IMR-90 (cell line): ENCODE results near the gene FAM20A. TPM values are rescaled to one million over a fixed set of nuclear protein-coding genes. Genes with fewer than 3 reads are reported as not detected.

ENCODE experiments used
- ATAC-seq: fragments of 200-7000 bp; cut with Tn5 transposase; 2 replicates; pipeline ENCODE4 v1.9.1; 2020; ENCODE audit warnings: low read depth, mild to moderate bottlenecking, moderate library complexity
- BruUV-seq: library from RNA; stranded (reverse); fragments of 400-500 nt; replicated peaks from 2 replicates; lab custom pipeline; 2021; lab: Mats Ljungman, UMichigan
- CTCF ChIA-PET: fragments of 300-600 bp; formaldehyde crosslinking; extraction: SDS; loops from one replicate; lab custom pipeline; 2021; ENCODE audit warnings: antibody characterized with exemption; lab: Yijun Ruan, JAX
- POLR2A ChIA-PET: fragments of 300-600 bp; sonication (Branson Sonifier 250); formaldehyde crosslinking; loops from one replicate; lab custom pipeline; 2022; ENCODE audit warnings: antibody characterized with exemption; ENCODE audit not compliant: unreplicated experiment; lab: Charles Lee
- DNase-seq: peaks from one replicate; pipeline ENCODE4 v3.0.0; 2013
- H2AFZ ChIP-seq: replicated peaks from 2 replicates; pipeline ENCODE3; 2013; ENCODE audit warnings: low read length, mild to moderate bottlenecking; ENCODE audit not compliant: poor library complexity
- H2AK5ac ChIP-seq: 2 replicates; pipeline ENCODE4 v1.6.1; 2013; ENCODE audit warnings: low read depth, low read length, inconsistent platforms
- H2AK9ac ChIP-seq: replicated peaks from 2 replicates; pipeline ENCODE3; 2013; ENCODE audit warnings: mild to moderate bottlenecking, low read depth, low read length, moderate library complexity; ENCODE audit not compliant: poor library complexity
- H2BK120ac ChIP-seq: 2 replicates; pipeline ENCODE4 v1.6.1; 2013; ENCODE audit warnings: low read depth, low read length, inconsistent platforms
- H2BK15ac ChIP-seq: 3 replicates; pipeline ENCODE4 v1.6.1; 2013; ENCODE audit warnings: low read depth, low read length, inconsistent platforms
- H2BK20ac ChIP-seq: 2 replicates; pipeline ENCODE4 v1.6.1; 2013; ENCODE audit warnings: low read depth, mild to moderate bottlenecking, inconsistent platforms, low read length, moderate library complexity
- H2BK5ac ChIP-seq: 2 replicates; pipeline ENCODE4 v1.6.1; 2013; ENCODE audit warnings: mild to moderate bottlenecking, low read depth, low read length, inconsistent platforms; ENCODE audit not compliant: poor library complexity, severe bottlenecking
- H3K14ac ChIP-seq: replicated peaks from 2 replicates; pipeline ENCODE4 v1.6.1; 2013; ENCODE audit warnings: low read depth, low read length, inconsistent platforms
- H3K18ac ChIP-seq: 2 replicates; pipeline ENCODE4 v1.6.1; 2013; ENCODE audit warnings: low read depth, low read length, control low read depth
- H3K23ac ChIP-seq: 2 replicates; pipeline ENCODE4 v1.6.1; 2013; ENCODE audit warnings: low read depth, low read length, inconsistent platforms
- H3K27ac ChIP-seq: 2 replicates; pipeline ENCODE4 v1.5.1; 2013; ENCODE audit warnings: mild to moderate bottlenecking, control low read depth, low read length; ENCODE audit not compliant: insufficient read depth
- H3K27me3 ChIP-seq: 2 replicates; pipeline ENCODE4 v1.6.1; 2013; ENCODE audit warnings: low read length; ENCODE audit not compliant: control insufficient read depth, insufficient read depth
- H3K36me3 ChIP-seq: 2 replicates; pipeline ENCODE4 v1.6.1; 2013; ENCODE audit warnings: low read length, mixed read lengths; ENCODE audit not compliant: control insufficient read depth, insufficient read depth
- H3K4ac ChIP-seq: 2 replicates; pipeline ENCODE4 v1.6.1; 2013; ENCODE audit warnings: low read depth, low read length, inconsistent platforms
- H3K4me1 ChIP-seq: 2 replicates; pipeline ENCODE4 v1.6.1; 2013; ENCODE audit warnings: low read length, mixed read lengths; ENCODE audit not compliant: control insufficient read depth, insufficient read depth
- H3K4me2 ChIP-seq: 2 replicates; pipeline ENCODE4 v1.6.1; 2013; ENCODE audit warnings: low read depth, mild to moderate bottlenecking, control low read depth, low read length, moderate library complexity
- H3K4me3 ChIP-seq: 2 replicates; pipeline ENCODE4 v1.5.1; 2013; ENCODE audit warnings: low read depth, mild to moderate bottlenecking, control low read depth, low read length, moderate library complexity; ENCODE audit not compliant: insufficient read depth
- H3K56ac ChIP-seq: 2 replicates; pipeline ENCODE4 v1.6.1; 2013; ENCODE audit warnings: low read length, inconsistent platforms; ENCODE audit not compliant: insufficient read depth; ENCODE audit errors: extremely low read depth
- H3K79me1 ChIP-seq, 2 experiments: 2 replicates each; pipeline ENCODE4 v1.6.1; 2013; ENCODE audit warnings: low read length in 2 of 2, inconsistent platforms in 1 of 2, low read depth in 1 of 2
- H3K9ac ChIP-seq: 2 replicates; pipeline ENCODE4 v1.6.1; 2013; ENCODE audit warnings: low read depth, low read length, control low read depth
- H3K9me1 ChIP-seq: 2 replicates; pipeline ENCODE4 v1.6.1; 2013; ENCODE audit warnings: low read length, inconsistent platforms; ENCODE audit not compliant: insufficient read depth
- H3K9me3 ChIP-seq: 2 replicates; pipeline ENCODE4 v1.6.1; 2013; ENCODE audit warnings: low read length; ENCODE audit not compliant: control insufficient read depth, insufficient read depth
- H4K20me1 ChIP-seq: 2 replicates; pipeline ENCODE4 v1.6.1; 2013; ENCODE audit warnings: low read length, inconsistent platforms; ENCODE audit not compliant: insufficient read depth
- H4K5ac ChIP-seq: 2 replicates; pipeline ENCODE4 v1.6.1; 2013; ENCODE audit warnings: mild to moderate bottlenecking, low read depth, low read length, control low read depth
- H4K8ac ChIP-seq, 2 experiments: 2 replicates each; pipeline ENCODE4 v1.6.1; 2013; ENCODE audit warnings: low read depth in 2 of 2, low read length in 2 of 2, control low read depth in 1 of 2, inconsistent platforms in 1 of 2
- H4K91ac ChIP-seq: 2 replicates; pipeline ENCODE4 v1.6.1; 2013; ENCODE audit warnings: low read depth, low read length, inconsistent platforms; ENCODE audit not compliant: insufficient read depth
- MAFK ChIP-seq: IDR thresholded peaks from 2 replicates; pipeline ENCODE4 v1.6.1; 2012; ENCODE audit warnings: low read depth, low read length, improper control_type of control experiment
- NFE2L2 ChIP-seq: fragments of 150-350 bp; IDR thresholded peaks from 2 replicates; pipeline ENCODE4 v1.6.1; 2016; ENCODE audit warnings: low read depth, mild to moderate bottlenecking, low read length
- RAD21 ChIP-seq: IDR thresholded peaks from 2 replicates; pipeline ENCODE4 v1.6.1; 2012; ENCODE audit warnings: low read length, improper control_type of control experiment
- WGBS, 2 experiments: methylation state at CpG; one replicate each; pipeline versions ENCODE4 v1.1.5 to v1.1.7; 2013; ENCODE audit warnings: missing lambda C conversion rate in 2 of 2; ENCODE audit not compliant: insufficient read length in 1 of 2; ENCODE audit errors: extremely low coverage in 2 of 2; 5-methylcytosine and 5-hydroxymethylcytosine counted together
- dilution Hi-C: fragments of 300-500 bp; cut with HindIII; formaldehyde crosslinking; loops from one replicate; pipeline ENCODE4 v1.14.3; 2018; ENCODE audit warnings: low sequenced_read_pairs; ENCODE audit not compliant: unreplicated experiment
- in situ Hi-C: fragments of 300-500 bp; cut with MboI; formaldehyde crosslinking; loops from 3 replicates; pipeline ENCODE4 v1.14.3; 2019; ENCODE audit warnings: low sequenced_read_pairs, inconsistent platforms, mixed read lengths
- intact Hi-C: fragments of 100-400 bp; cut with micrococcal nuclease; formaldehyde crosslinking; loops from 2 replicates; pipeline ENCODE4 v1.10.0; 2022
- polyA plus RNA-seq, 3 experiments: library from polyadenylated mRNA; depleted of rRNA; stranded (reverse); fragments of >200 nt; gene quantifications; 2 replicates each; pipeline ENCODE4 v1.2.3, GENCODE V29; 2012; ENCODE audit warnings: low replicate concordance in 1 of 3
- total RNA-seq: library from RNA; depleted of rRNA; stranded (reverse); fragments of >200 nt; gene quantifications from 2 replicates; pipeline ENCODE4 v1.2.3, GENCODE V29; 2012
- TF ChIP-seq, protein P1 (sequence below): fragments of 150-350 bp; IDR thresholded peaks from 2 replicates; pipeline ENCODE4 v1.6.1; 2016; ENCODE audit warnings: low read depth, mild to moderate bottlenecking, low read length, moderate library complexity, borderline replicate concordance

The FAM20A gene
- total and polyA plus RNA-seq, 2 of the 4 experiments (the other 2 are of a cell fraction): not detected

DNA sequence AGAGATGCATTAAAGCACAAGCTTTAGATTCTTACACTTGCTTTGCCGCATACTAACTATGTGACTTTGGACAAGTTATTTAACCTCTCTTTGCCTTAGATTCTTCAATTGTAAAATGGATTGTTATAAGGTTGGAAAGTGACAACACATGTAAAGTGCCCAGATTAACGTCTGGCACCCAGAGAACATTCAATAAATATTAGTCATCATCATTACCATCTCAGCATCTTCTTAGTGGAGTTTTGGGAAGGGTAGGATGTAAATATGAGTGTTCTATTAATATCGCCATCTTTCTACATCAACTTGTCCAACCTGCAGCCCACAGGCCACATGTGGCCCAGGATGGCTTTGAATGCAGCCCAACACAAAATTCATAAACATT is 27.4 kb upstream of the FAM20A start:
- H3K36me3 ChIP-seq: no peaks in the 10 kb centered on the region
- no peak overlapping the region for H3K4ac ChIP-seq
- no CpG with 5 or more reads among the region's 3 CpGs for WGBS, 2 experiments
- H3K4me1 ChIP-seq: no peaks in the 10 kb centered on the region
- H3K79me1 ChIP-seq: no peaks in the 10 kb centered on the region
- no peaks in the 10 kb centered on the region for H3K9me3 ChIP-seq
- H2AK9ac ChIP-seq: no peak overlapping the region
- no TSS peak for BruUV-seq
- no peak overlapping the region for H3K14ac ChIP-seq
- POLR2A ChIA-PET: interaction anchor here (0.6 kb wide), 1 partner anchor 9 kb away, joined by 3 read pairs; no protein-coding TSS in a partner anchor
- no peak overlapping the region for H2BK15ac ChIP-seq
- no peak overlapping the region for H2BK20ac ChIP-seq
- H4K20me1 ChIP-seq: no peaks in the 10 kb centered on the region
- H2AK5ac ChIP-seq: no peak overlapping the region
- no peak overlapping the region for H2AFZ ChIP-seq
- DNase-seq: no peak
- no peak overlapping the region for H3K18ac ChIP-seq
- H4K91ac ChIP-seq: no peak overlapping the region
- H4K8ac ChIP-seq: no peak overlapping the region
- peaks cover 2% of the 10 kb centered on the region; the same call in 1 of the 2 replicates for H3K27me3 ChIP-seq
- no peak for ATAC-seq
- no peak overlapping the region for H3K27ac ChIP-seq
- H3K9ac ChIP-seq: no peak overlapping the region
- no peak overlapping the region for H2BK5ac ChIP-seq
- H3K23ac ChIP-seq: no peak overlapping the region
- TF ChIP-seq RAD21: no peak
- TF ChIP-seq NFE2L2: no peak
- TF ChIP-seq, protein P1, sequence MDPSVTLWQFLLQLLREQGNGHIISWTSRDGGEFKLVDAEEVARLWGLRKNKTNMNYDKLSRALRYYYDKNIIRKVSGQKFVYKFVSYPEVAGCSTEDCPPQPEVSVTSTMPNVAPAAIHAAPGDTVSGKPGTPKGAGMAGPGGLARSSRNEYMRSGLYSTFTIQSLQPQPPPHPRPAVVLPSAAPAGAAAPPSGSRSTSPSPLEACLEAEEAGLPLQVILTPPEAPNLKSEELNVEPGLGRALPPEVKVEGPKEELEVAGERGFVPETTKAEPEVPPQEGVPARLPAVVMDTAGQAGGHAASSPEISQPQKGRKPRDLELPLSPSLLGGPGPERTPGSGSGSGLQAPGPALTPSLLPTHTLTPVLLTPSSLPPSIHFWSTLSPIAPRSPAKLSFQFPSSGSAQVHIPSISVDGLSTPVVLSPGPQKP: no peak
- no peak for TF ChIP-seq MAFK
- in situ Hi-C loops: no loop called here
- H3K56ac ChIP-seq: no peak overlapping the region
- dilution Hi-C loops: no loop called here
- no peak overlapping the region for H3K4me3 ChIP-seq
- no peaks in the 10 kb centered on the region for H3K9me1 ChIP-seq
- intact Hi-C loops: no loop called here
- H4K5ac ChIP-seq: no peak overlapping the region
- H2BK120ac ChIP-seq: no peak overlapping the region
- H3K4me2 ChIP-seq: no peak overlapping the region
- CTCF ChIA-PET: no interaction called here
